Measurements from ENCODE around the gene CDC42SE1.

Gene CDC42SE1, protein sequence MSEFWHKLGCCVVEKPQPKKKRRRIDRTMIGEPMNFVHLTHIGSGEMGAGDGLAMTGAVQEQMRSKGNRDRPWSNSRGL

DNA sequence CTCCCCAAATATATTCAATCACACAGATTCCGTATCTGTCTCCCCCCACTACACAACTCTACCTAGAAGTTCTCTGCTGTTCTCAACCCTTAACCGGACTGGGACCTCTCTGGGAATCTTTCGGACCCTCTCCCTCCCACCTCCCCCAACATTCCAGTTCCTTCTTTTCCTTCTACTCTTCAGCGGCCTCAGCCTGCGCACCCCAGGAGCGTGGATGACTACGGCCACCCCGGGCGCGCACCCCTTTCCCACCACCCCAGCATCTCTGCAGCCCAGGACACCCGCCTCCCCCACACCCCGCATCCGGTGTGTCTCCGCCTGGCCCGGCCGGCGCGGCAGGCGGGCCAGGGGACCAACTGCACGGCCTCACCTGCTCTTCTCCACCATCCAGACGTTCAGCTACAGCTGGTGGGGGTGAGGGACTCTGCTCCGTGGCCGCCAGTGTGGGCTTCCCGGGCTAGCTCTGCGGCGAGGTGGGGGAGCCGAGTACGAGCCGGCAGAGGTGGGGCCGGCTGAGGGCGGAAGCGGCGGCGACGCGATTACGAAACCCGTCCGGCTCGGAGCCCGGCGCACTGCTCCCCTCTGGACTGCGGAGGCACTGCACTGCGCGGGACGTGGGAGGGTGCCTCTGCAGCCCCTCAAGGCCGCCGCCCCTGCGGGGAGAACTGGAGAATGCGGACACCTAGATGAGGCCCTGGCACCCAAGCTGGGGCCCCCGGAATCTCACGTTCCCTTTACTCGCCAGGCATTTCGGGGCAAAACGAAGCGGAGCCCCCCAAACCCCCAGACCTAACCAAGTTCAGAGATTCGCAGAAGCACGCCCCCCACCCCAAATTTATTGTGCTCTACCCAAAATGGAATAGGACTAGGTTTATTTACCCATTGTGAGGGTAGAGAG is at the start of gene CDC42SE1:
CDC42SE1 (minus strand) TSS at position 514 of the 898 bp plus-strand sequence. CDS start 3,892 bp downstream, outside the sequence.
- TF ChIP-seq TAF1 (IDR thresholded peaks at IDR 0.05; ENCODE audit: low read depth) (peak; percentile 77), YY1 (IDR thresholded peaks at IDR 0.05; ENCODE audit: low read depth) (no peak), ZBTB7A (IDR thresholded peaks at IDR 0.05; ENCODE audit: low read depth) (peak; percentile 94), EGR1 (IDR thresholded peaks at IDR 0.05) (peak; percentile 51; the same call in 1 of the 2 replicates), RAD21 (IDR thresholded peaks at IDR 0.05; ENCODE audit: low read depth) (peak; percentile 33; the same call in 1 of the 2 replicates), FOXM1 (IDR thresholded peaks at IDR 0.05; ENCODE audit: borderline replicate concordance, low read depth) (no peak), TCF12 (IDR thresholded peaks at IDR 0.05; ENCODE audit: low read depth) (peak; percentile 31; the same call in 1 of the 2 replicates), CREB1 (IDR thresholded peaks at IDR 0.05; ENCODE audit: low read depth) (no peak), CEBPB (IDR thresholded peaks at IDR 0.05) (peak; percentile 97), NFIC (IDR thresholded peaks at IDR 0.05) (0 out of 2 replicates have a peak, but pooled peaks have one; percentile 10), EP300 (IDR thresholded peaks at IDR 0.05; ENCODE audit: borderline replicate concordance) (0 out of 2 replicates have a peak, but pooled peaks have one; percentile 16)
- TF ChIP-seq, protein P1, sequence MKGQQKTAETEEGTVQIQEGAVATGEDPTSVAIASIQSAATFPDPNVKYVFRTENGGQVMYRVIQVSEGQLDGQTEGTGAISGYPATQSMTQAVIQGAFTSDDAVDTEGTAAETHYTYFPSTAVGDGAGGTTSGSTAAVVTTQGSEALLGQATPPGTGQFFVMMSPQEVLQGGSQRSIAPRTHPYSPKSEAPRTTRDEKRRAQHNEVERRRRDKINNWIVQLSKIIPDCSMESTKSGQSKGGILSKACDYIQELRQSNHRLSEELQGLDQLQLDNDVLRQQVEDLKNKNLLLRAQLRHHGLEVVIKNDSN (IDR thresholded peaks at IDR 0.05): no peak; the same call in 1 of the 2 replicates
- TF ChIP-seq, protein P2, sequence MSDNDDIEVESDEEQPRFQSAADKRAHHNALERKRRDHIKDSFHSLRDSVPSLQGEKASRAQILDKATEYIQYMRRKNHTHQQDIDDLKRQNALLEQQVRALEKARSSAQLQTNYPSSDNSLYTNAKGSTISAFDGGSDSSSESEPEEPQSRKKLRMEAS (IDR thresholded peaks at IDR 0.05): peak; percentile 69

DNA sequence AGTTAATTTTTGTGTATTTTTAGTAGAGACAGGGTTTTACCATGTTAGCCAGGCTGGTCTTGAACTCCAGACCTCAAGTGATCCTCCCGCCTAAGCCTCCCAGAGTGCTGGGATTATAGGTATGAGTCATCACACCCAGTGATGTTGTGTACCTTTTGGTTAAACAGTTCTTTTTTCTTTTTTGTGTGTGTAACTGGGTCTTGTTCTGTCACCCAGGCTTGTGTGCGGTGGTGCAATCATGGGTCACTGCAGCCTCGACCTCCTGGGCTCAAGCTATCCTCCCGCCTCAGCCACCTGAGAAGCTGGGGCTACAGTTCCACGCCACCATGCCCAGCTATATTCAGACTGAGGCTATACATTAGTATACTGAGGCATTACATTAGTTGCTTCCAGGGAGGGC is 48.9 kb upstream of the CDC42SE1 start:
- no peak for TF ChIP-seq CEBPB (IDR thresholded peaks at IDR 0.05)
- TF ChIP-seq, protein P3, sequence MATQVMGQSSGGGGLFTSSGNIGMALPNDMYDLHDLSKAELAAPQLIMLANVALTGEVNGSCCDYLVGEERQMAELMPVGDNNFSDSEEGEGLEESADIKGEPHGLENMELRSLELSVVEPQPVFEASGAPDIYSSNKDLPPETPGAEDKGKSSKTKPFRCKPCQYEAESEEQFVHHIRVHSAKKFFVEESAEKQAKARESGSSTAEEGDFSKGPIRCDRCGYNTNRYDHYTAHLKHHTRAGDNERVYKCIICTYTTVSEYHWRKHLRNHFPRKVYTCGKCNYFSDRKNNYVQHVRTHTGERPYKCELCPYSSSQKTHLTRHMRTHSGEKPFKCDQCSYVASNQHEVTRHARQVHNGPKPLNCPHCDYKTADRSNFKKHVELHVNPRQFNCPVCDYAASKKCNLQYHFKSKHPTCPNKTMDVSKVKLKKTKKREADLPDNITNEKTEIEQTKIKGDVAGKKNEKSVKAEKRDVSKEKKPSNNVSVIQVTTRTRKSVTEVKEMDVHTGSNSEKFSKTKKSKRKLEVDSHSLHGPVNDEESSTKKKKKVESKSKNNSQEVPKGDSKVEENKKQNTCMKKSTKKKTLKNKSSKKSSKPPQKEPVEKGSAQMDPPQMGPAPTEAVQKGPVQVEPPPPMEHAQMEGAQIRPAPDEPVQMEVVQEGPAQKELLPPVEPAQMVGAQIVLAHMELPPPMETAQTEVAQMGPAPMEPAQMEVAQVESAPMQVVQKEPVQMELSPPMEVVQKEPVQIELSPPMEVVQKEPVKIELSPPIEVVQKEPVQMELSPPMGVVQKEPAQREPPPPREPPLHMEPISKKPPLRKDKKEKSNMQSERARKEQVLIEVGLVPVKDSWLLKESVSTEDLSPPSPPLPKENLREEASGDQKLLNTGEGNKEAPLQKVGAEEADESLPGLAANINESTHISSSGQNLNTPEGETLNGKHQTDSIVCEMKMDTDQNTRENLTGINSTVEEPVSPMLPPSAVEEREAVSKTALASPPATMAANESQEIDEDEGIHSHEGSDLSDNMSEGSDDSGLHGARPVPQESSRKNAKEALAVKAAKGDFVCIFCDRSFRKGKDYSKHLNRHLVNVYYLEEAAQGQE (IDR thresholded peaks at IDR 0.05; ENCODE audit: low read depth): no peak
- no peak for TF ChIP-seq EGR1 (IDR thresholded peaks at IDR 0.05)
- TF ChIP-seq RAD21 (IDR thresholded peaks at IDR 0.05; ENCODE audit: low read depth): no peak
- no peak for TF ChIP-seq CREB1 (IDR thresholded peaks at IDR 0.05; ENCODE audit: low read depth)

DNA sequence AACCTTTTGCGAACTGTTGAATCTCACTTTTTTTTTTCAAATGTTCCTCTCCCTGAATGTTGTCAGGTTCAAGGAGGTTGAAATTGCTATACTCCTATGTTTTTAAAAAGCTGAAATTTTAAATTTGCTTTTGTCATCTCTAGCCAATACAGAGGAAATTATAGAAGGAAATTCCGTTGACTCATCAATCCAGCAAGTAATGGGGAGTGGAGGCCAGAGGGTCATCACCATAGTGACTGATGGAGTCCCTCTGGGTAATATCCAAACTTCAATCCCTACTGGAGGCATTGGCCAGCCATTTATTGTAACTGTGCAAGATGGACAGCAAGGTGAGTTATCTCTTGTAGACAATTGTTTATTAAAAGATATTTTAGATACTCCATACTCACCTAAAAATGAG is 47.5 kb upstream of the CDC42SE1 start:
- TF ChIP-seq CREB1 (IDR thresholded peaks at IDR 0.05; ENCODE audit: low read depth): no peak
- TF ChIP-seq EP300 (IDR thresholded peaks at IDR 0.05; ENCODE audit: borderline replicate concordance): no peak
- TF ChIP-seq FOXM1 (IDR thresholded peaks at IDR 0.05; ENCODE audit: borderline replicate concordance, low read depth): no peak
- no peak for TF ChIP-seq YY1 (IDR thresholded peaks at IDR 0.05; ENCODE audit: low read depth)
- no peak for TF ChIP-seq NFIC (IDR thresholded peaks at IDR 0.05)
- TF ChIP-seq ZBTB7A (IDR thresholded peaks at IDR 0.05; ENCODE audit: low read depth): no peak
- no peak for TF ChIP-seq TAF1 (IDR thresholded peaks at IDR 0.05; ENCODE audit: low read depth)
- no peak for TF ChIP-seq TCF12 (IDR thresholded peaks at IDR 0.05; ENCODE audit: low read depth)
- TF ChIP-seq TEAD4 (IDR thresholded peaks at IDR 0.05): no peak
- TF ChIP-seq CEBPB (IDR thresholded peaks at IDR 0.05): no peak
- TF ChIP-seq, protein P2 (IDR thresholded peaks at IDR 0.05): no peak
- no peak for TF ChIP-seq RAD21 (IDR thresholded peaks at IDR 0.05; ENCODE audit: low read depth)
- TF ChIP-seq, protein P1 (IDR thresholded peaks at IDR 0.05): no peak
- TF ChIP-seq, protein P3 (IDR thresholded peaks at IDR 0.05; ENCODE audit: low read depth): no peak
- TF ChIP-seq EGR1 (IDR thresholded peaks at IDR 0.05): no peak

DNA sequence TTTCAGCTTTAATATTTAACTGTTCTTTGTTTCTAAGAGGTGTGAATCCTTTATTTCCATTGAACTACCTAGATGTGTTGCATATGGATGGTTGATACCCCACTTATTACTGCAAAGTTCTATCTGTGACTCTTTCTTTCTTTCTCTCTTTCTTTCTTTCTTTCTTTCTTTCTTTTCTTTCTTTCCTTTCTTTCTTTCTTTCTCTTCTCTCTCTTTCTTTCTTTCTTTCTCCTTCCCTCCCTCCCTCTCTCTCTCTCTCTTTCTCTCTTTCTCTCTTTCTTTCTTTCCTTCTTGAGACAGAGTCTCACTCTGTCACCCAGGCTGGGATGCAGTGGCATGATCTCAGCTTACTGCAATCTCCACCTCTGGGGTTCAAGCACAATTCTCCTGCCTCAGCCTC is 45.2 kb upstream of the CDC42SE1 start:
- TF ChIP-seq EGR1 (IDR thresholded peaks at IDR 0.05) (no peak), FOXM1 (IDR thresholded peaks at IDR 0.05; ENCODE audit: borderline replicate concordance, low read depth) (no peak), NFIC (IDR thresholded peaks at IDR 0.05) (no peak), TCF12 (IDR thresholded peaks at IDR 0.05; ENCODE audit: low read depth) (no peak), RAD21 (IDR thresholded peaks at IDR 0.05; ENCODE audit: low read depth) (no peak), YY1 (IDR thresholded peaks at IDR 0.05; ENCODE audit: low read depth) (no peak), CREB1 (IDR thresholded peaks at IDR 0.05; ENCODE audit: low read depth) (no peak), ZBTB7A (IDR thresholded peaks at IDR 0.05; ENCODE audit: low read depth) (no peak), TEAD4 (IDR thresholded peaks at IDR 0.05) (no peak)
- TF ChIP-seq, protein P3 (IDR thresholded peaks at IDR 0.05; ENCODE audit: low read depth): no peak
- TF ChIP-seq, protein P2 (IDR thresholded peaks at IDR 0.05): no peak
